Cardiac muscle cell (in vitro differentiated cells and primary cell): ENCODE measurements around the gene CCDC77. TPM values are rescaled to one million over a fixed set of nuclear protein-coding genes. Genes with fewer than 3 reads are reported as not detected.
"Not testable (repeated sequence)": the region's sequence is repeated elsewhere in the genome, so short reads cannot be mapped to it uniquely, and the experiment has no call there.

Source experiments
- DNase-seq, 2 donors: peaks; one replicate each; pipeline versions ENCODE4 v3.0.0 to v3.0.0-alpha.2; 2010 to 2017; ENCODE audit warnings: low read depth in 1 of 2, low spot score in 1 of 2
- H3K27ac ChIP-seq: fragments of 200-600 bp; sonication (generic); 2 replicates; pipeline ENCODE4 v1.5.1; 2016
- H3K27me3 ChIP-seq: fragments of 200-600 bp; sonication (generic); 2 replicates; pipeline ENCODE4 v1.6.0; 2016; ENCODE audit warnings: control low read depth
- H3K36me3 ChIP-seq: fragments of 200-600 bp; sonication (generic); 2 replicates; pipeline ENCODE4 v1.5.1; 2016; ENCODE audit warnings: control low read depth
- H3K4me1 ChIP-seq: fragments of 200-600 bp; sonication (generic); 2 replicates; pipeline ENCODE4 v1.8.1; 2017; ENCODE audit warnings: low read depth, mild to moderate bottlenecking, mixed run types
- H3K4me3 ChIP-seq: fragments of 200-600 bp; sonication (generic); 2 replicates; pipeline ENCODE4 v1.5.1; 2016; ENCODE audit warnings: mild to moderate bottlenecking
- H3K9me3 ChIP-seq: fragments of 200-600 bp; sonication (generic); 2 replicates; pipeline ENCODE4 v1.5.1; 2017; ENCODE audit warnings: low read depth, mild to moderate bottlenecking, control low read depth
- CTCF ChIP-seq: IDR thresholded peaks from 2 replicates; pipeline ENCODE4 v1.5.1; 2012; ENCODE audit warnings: low read depth, mild to moderate bottlenecking, low read length
- polyA plus RNA-seq: library from polyadenylated mRNA; unstranded; fragments of >200 nt; fragmentation: Nextera tagmentation; extraction: Ambion mirVana; gene quantifications from 2 replicates; pipeline ENCODE4 v1.2.1, GENCODE V29; 2016
- total RNA-seq: library from RNA; depleted of rRNA; stranded (reverse); fragments of >200 nt; gene quantifications from 2 replicates; pipeline ENCODE4 v1.2.3, GENCODE V29; 2016

The CCDC77 gene
- total and polyA plus RNA-seq, 2 experiments from 2014 or later: 7.3 to 13.0 TPM

GRCh38 chr12:402029-402389 is 565 bp downstream of the CCDC77 start:
- peak; percentile 40 for TF ChIP-seq CTCF
- Histone ChIP-seq H3K4me1 (peaks cover 3% of the 10 kb centered on the region), H3K27ac (peak overlapping the region; percentile 79), H3K27me3 (no peaks in the 10 kb centered on the region), H3K9me3 (no peaks in the 10 kb centered on the region), H3K4me3 (peak overlapping the region; percentile 79), H3K36me3 (no peaks in the 10 kb centered on the region)
- peak; percentile 32 to 45 for DNase-seq

- TF ChIP-seq CTCF: no peak
- Histone ChIP-seq H3K9me3 (no peaks in the 10 kb centered on the region), H3K4me3 (no peak overlapping the region), H3K27ac (no peak overlapping the region), H3K36me3 (peaks cover 14% of the 10 kb centered on the region), H3K4me1 (no peaks in the 10 kb centered on the region), H3K27me3 (no peaks in the 10 kb centered on the region)
- no peak for DNase-seq
Observed at GRCh38 chr12:414859-415258, 13.4 kb downstream of the CCDC77 start.

GRCh38 chr12:418432-418831 is 17.0 kb downstream of the CCDC77 start:
- TF ChIP-seq CTCF: no peak
- no peaks in the 10 kb centered on the region for H3K27me3 ChIP-seq
- H3K9me3 ChIP-seq: no peaks in the 10 kb centered on the region
- no peak overlapping the region for H3K4me3 ChIP-seq
- no peak for DNase-seq
- H3K36me3 ChIP-seq: peaks cover 16% of the 10 kb centered on the region
- H3K4me1 ChIP-seq: no peaks in the 10 kb centered on the region
- H3K27ac ChIP-seq: no peak overlapping the region

GRCh38 chr12:422526-422925 is 21.1 kb downstream of the CCDC77 start:
- no peak overlapping the region for H3K27ac ChIP-seq
- no peaks in the 10 kb centered on the region for H3K4me1 ChIP-seq
- H3K27me3 ChIP-seq: no peaks in the 10 kb centered on the region
- H3K36me3 ChIP-seq: peaks cover 18% of the 10 kb centered on the region
- no peak for TF ChIP-seq CTCF
- no peak overlapping the region for H3K4me3 ChIP-seq
- no peak for DNase-seq
- H3K9me3 ChIP-seq: no peaks in the 10 kb centered on the region

- not testable (repeated sequence) for H3K27ac ChIP-seq, H3K9me3 ChIP-seq, H3K27me3 ChIP-seq, H3K4me3 ChIP-seq, DNase-seq, H3K4me1 ChIP-seq
- H3K36me3 ChIP-seq: peaks cover 26% of the 10 kb centered on the region
Observed at GRCh38 chr12:435737-436136, 34.3 kb downstream of the CCDC77 start.

- Histone ChIP-seq H3K4me3 (no peak overlapping the region), H3K4me1 (no peaks in the 10 kb centered on the region), H3K27ac (no peak overlapping the region), H3K36me3 (peaks cover 4% of the 10 kb centered on the region), H3K27me3 (no peaks in the 10 kb centered on the region), H3K9me3 (no peaks in the 10 kb centered on the region)
- TF ChIP-seq CTCF: peak; percentile 83
- peak; percentile 51 to 74 for DNase-seq
Observed at GRCh38 chr12:442235-442884, 40.9 kb downstream of the CCDC77 start.
